WERI-Rb-1 (cell line): ENCODE measurements around the gene SHISA9.

Source experiments
- DNase-seq: peaks from one replicate; pipeline ENCODE4 v3.0.0-alpha.2; 2020
- H3K27ac ChIP-seq: fragments of 250-450 bp; sonication (Bioruptor Pico); 2 replicates; pipeline ENCODE4 v1.5.1; 2020; ENCODE audit warnings: mild to moderate bottlenecking, moderate library complexity
- H3K27me3 ChIP-seq: fragments of 250-450 bp; sonication (Bioruptor Pico); 2 replicates; pipeline ENCODE4 v1.5.1; 2021; ENCODE audit warnings: mild to moderate bottlenecking, low read depth, moderate library complexity; ENCODE audit not compliant: insufficient read depth, severe bottlenecking
- H3K36me3 ChIP-seq: fragments of 250-450 bp; sonication (Bioruptor Pico); 2 replicates; pipeline ENCODE4 v1.5.1; 2020; ENCODE audit warnings: mild to moderate bottlenecking, moderate library complexity
- H3K4me3 ChIP-seq: 2 replicates; pipeline ENCODE4 v1.5.1; 2011; ENCODE audit warnings: low read depth, mild to moderate bottlenecking, control low read depth, low read length
- H3K9me3 ChIP-seq: fragments of 250-450 bp; sonication (Bioruptor Pico); 2 replicates; pipeline ENCODE4 v1.5.1; 2021; ENCODE audit warnings: mild to moderate bottlenecking, moderate library complexity; ENCODE audit not compliant: severe bottlenecking
- TF ChIP-seq, protein P1 (sequence below): IDR thresholded peaks from 2 replicates; pipeline ENCODE4 v1.5.1; 2011; ENCODE audit warnings: low read depth, mild to moderate bottlenecking, control low read depth, inconsistent platforms, low read length

Gene SHISA9

GRCh38 chr16:12906271-12906670, 4.9 kb downstream of the SHISA9 start:
- no peak for DNase-seq
- no peaks in the 10 kb centered on the region for H3K36me3 ChIP-seq
- H3K27ac ChIP-seq = no peak overlapping the region
- no peaks in the 10 kb centered on the region for H3K9me3 ChIP-seq
- TF ChIP-seq, protein P1, sequence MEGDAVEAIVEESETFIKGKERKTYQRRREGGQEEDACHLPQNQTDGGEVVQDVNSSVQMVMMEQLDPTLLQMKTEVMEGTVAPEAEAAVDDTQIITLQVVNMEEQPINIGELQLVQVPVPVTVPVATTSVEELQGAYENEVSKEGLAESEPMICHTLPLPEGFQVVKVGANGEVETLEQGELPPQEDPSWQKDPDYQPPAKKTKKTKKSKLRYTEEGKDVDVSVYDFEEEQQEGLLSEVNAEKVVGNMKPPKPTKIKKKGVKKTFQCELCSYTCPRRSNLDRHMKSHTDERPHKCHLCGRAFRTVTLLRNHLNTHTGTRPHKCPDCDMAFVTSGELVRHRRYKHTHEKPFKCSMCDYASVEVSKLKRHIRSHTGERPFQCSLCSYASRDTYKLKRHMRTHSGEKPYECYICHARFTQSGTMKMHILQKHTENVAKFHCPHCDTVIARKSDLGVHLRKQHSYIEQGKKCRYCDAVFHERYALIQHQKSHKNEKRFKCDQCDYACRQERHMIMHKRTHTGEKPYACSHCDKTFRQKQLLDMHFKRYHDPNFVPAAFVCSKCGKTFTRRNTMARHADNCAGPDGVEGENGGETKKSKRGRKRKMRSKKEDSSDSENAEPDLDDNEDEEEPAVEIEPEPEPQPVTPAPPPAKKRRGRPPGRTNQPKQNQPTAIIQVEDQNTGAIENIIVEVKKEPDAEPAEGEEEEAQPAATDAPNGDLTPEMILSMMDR = no peak
- H3K4me3 ChIP-seq = no peak overlapping the region
- H3K27me3 ChIP-seq = peaks cover 34% of the 10 kb centered on the region

- TF ChIP-seq, protein P1 = no peak
- no peak overlapping the region for H3K4me3 ChIP-seq
- peaks cover 33% of the 10 kb centered on the region for H3K27me3 ChIP-seq
- H3K36me3 ChIP-seq = no peaks in the 10 kb centered on the region
- DNase-seq = no peak
- no peak overlapping the region for H3K27ac ChIP-seq
- H3K9me3 ChIP-seq = no peaks in the 10 kb centered on the region
Observed at GRCh38 chr16:12906765-12907516, 5.5 kb downstream of the SHISA9 start.

DNA sequence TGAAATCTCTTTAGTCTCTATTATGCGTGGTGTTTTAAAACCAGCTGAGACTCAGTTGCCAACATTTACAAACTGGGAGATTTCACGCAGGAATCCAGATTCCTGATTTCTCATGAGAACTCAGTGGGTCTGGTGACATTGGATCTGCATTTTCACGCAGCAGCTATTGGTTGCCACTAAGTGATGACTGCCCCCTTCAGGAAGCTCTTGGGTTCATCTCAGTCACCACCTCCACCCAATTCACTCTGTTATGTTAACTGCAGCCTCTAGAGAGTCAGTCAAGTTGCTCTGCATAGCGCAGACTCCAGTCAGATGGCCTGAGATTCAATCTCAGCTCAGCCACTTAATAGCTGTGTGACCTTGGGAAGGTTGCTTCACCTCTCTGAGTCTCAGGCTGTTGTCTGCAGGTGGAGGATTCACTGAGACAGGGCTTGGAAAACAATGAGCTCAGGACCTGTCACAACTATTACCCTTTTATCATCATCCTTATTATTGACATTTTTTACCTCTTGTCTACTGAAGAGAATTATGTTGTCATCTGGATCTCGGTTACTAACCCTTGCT, 6.4 kb downstream of the SHISA9 start:
- Histone ChIP-seq H3K27me3 (peaks cover 25% of the 10 kb centered on the region), H3K27ac (no peak overlapping the region), H3K9me3 (no peaks in the 10 kb centered on the region), H3K36me3 (no peaks in the 10 kb centered on the region), H3K4me3 (no peak overlapping the region)
- no peak for DNase-seq
- TF ChIP-seq, protein P1 = peak; percentile 35; the same call in 1 of the 2 replicates

GRCh38 chr16:12917246-12917645, 15.8 kb downstream of the SHISA9 start:
- no peaks in the 10 kb centered on the region for H3K9me3 ChIP-seq
- no peak overlapping the region for H3K4me3 ChIP-seq
- H3K27me3 ChIP-seq = no peaks in the 10 kb centered on the region
- TF ChIP-seq, protein P1 = no peak
- H3K36me3 ChIP-seq = no peaks in the 10 kb centered on the region
- no peak overlapping the region for H3K27ac ChIP-seq
- DNase-seq = no peak

DNA sequence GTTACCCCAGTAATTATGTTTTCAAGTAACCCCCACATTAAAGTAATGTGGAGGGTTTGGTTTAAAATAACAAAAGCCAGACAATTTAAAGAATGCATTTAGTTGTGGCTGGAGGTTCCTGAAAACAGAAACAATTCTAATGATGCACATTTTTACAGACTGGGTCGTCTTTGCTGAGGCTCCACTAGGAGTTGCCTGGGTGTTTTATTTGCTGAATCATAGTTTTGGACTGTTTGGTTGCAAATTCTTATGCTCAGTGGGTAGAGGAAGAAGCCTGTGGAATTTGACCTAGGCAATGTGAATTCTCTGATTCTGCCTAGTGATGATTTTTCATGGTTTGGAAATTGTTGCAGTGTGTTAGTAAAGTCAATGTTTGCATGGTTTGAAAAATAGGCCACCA, 16.3 kb downstream of the SHISA9 start:
- TF ChIP-seq, protein P1 = no peak
- no peak overlapping the region for H3K4me3 ChIP-seq
- H3K27ac ChIP-seq = no peak overlapping the region
- DNase-seq = no peak
- H3K36me3 ChIP-seq = no peaks in the 10 kb centered on the region
- no peaks in the 10 kb centered on the region for H3K9me3 ChIP-seq
- H3K27me3 ChIP-seq = no peaks in the 10 kb centered on the region
